Ectodermal cell (in vitro differentiated cells): ENCODE measurements around the gene RPRD2.

Experiments used
- H3K27ac ChIP-seq: 2 replicates; pipeline ENCODE4 v1.7.0; 2013; ENCODE audit warnings: mild to moderate bottlenecking, low read depth, low read length; ENCODE audit not compliant: insufficient read depth, poor library complexity, severe bottlenecking
- H3K27me3 ChIP-seq: 2 replicates; pipeline ENCODE4 v1.7.0; 2013; ENCODE audit warnings: mild to moderate bottlenecking, low read length; ENCODE audit not compliant: insufficient read depth, control insufficient read depth, poor library complexity, severe bottlenecking
- H3K36me3 ChIP-seq: one replicate; pipeline ENCODE4 v1.7.0; 2013; ENCODE audit warnings: low read length; ENCODE audit not compliant: control insufficient read depth, insufficient read depth
- H3K4me1 ChIP-seq: one replicate; pipeline ENCODE4 v1.7.0; 2013; ENCODE audit warnings: low read length; ENCODE audit not compliant: control insufficient read depth, insufficient read depth
- H3K4me3 ChIP-seq: 2 replicates; pipeline ENCODE4 v1.7.0; 2013; ENCODE audit warnings: low read depth, low read length, control low read depth; ENCODE audit not compliant: insufficient read depth
- H3K9me3 ChIP-seq: 2 replicates; pipeline ENCODE4 v1.7.0; 2013; ENCODE audit warnings: mild to moderate bottlenecking, low read length, moderate library complexity; ENCODE audit not compliant: control insufficient read depth
- WGBS, 2 experiments: methylation state at CpG; one replicate each; pipeline ENCODE4 v1.1.7; 2013; ENCODE audit warnings: missing lambda C conversion rate in 2 of 2; 5-methylcytosine and 5-hydroxymethylcytosine counted together

Gene RPRD2

DNA sequence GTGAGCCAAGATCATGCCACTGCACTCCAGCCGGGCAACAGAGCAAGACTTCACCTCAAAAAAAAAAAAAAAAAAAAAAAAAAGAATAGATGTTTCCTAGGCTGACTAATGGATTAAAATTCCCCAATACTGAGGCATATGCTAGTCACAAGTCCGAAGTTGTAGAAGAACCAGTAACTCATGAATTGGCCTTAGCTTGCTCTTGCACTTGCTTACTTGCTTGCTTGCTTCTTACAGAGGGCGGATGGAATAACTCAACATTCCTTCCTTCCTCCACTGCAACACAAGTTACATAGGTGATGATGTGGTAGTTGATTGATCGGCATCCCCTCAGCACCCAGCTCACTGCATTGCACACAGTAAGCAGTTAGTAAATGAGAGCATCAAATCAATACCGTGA lies 120.5 kb downstream of the RPRD2 start:
- 78 to 90% methylated on average over 4 of the region's 5 CpGs for WGBS, 2 experiments

DNA sequence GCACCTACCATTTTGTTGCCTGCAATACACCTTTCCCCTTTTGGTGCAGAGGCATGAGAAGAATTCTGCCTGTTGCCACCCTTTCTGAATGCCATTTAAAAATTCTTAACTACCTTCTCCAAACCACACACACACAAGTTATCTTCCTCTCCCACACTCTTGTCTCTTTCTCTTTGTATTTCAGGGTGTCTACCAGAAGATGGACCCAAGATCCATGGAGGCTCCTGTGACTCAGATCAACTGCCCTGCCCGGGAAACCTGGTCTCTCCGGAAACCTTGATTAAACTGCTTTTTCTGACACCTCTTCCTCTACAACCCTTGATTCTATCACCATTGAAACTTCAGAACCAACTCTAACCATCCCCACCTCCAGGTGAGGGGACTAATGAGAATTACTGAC lies 120.9 kb downstream of the RPRD2 start:
- no peaks in the 10 kb centered on the region for H3K9me3 ChIP-seq
- no peak overlapping the region for H3K27ac ChIP-seq
- 59 to 71% methylated on average over 2 of the region's 2 CpGs for WGBS, 2 experiments
- peaks cover 1% of the 10 kb centered on the region for H3K36me3 ChIP-seq
- H3K4me1 ChIP-seq, result no peaks in the 10 kb centered on the region
- no peak overlapping the region for H3K4me3 ChIP-seq
- H3K27me3 ChIP-seq, result no peaks in the 10 kb centered on the region

More for the DNA sequence above, 120.5 kb downstream of the RPRD2 start:
- Histone ChIP-seq H3K27ac (no peak overlapping the region), H3K4me1 (no peaks in the 10 kb centered on the region), H3K4me3 (no peak overlapping the region), H3K27me3 (no peaks in the 10 kb centered on the region), H3K9me3 (no peaks in the 10 kb centered on the region), H3K36me3 (no peaks in the 10 kb centered on the region)

DNA sequence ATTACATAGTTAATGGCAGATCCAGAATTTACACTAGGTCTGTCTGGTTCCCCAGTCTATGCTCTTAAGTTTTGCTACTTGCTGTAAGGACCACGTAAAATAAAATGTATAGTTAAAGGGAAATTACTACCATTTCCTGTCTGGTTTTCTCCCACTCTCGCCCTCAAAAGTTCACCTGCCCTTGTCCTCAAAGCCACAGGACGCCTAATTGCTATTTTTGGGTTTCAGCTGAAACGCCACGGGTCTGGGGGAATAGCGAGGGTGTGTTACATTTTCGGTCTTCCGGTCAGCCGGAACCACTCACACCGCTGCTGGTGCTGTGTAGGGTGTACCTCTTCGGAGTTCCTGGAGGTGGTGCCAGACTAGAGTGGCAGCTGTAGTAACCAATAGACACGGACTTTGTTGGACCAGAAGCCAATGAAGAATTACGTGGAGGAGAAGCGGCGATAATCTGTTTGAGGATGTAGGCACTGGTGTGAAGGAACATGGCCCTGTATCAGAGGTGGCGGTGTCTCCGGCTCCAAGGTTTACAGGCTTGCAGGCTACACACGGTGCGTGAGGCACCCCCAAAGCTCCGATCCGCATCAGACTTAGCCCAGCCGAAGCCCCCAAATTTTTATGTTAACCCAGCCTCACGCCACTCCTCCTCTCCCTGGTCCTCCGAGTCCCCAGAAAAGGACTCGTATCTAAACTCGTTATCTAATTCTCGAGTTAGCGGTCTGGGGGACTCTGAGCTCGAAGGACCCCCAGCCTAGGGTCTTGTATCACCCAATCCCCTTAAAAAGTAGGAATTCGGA lies 123.2 kb downstream of the RPRD2 start, which contains the start of gene TARS2:
TSS of gene TARS2 (plus strand) at position 454 of the 797 bp plus-strand sequence. CDS start at position 486, 32 bp downstream.
- Histone ChIP-seq H3K27me3 (no peaks in the 10 kb centered on the region), H3K4me3 (peak within 1 kb of the TSS; percentile 62), H3K4me1 (no peaks in the 10 kb centered on the region), H3K9me3 (no peaks in the 10 kb centered on the region), H3K27ac (no peak within 1 kb of the TSS), H3K36me3 (peaks cover 22% of the 10 kb centered on the region)
- 1 to 2% methylated on average over 30 of the region's 30 CpGs for WGBS, 2 experiments

DNA sequence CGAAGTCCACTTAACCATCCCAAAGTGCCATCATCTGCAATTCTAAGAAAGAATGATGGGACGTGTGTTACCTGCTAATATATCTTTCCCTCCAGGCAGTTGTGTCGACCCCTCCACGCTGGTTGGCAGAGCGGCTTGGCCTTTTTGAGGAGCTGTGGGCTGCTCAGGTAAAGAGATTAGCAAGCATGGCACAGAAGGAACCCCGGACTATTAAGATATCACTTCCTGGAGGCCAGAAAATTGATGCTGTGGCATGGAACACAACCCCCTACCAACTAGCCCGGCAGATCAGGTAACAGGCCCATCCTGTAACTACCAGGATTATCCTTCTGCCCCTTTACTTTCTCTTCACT lies 123.8 kb downstream of the RPRD2 start:
- WGBS, 2 experiments, result 9% methylated on average over 7 of the region's 7 CpGs
- Histone ChIP-seq H3K9me3 (no peaks in the 10 kb centered on the region), H3K4me1 (no peaks in the 10 kb centered on the region), H3K27me3 (no peaks in the 10 kb centered on the region), H3K27ac (no peak overlapping the region), H3K36me3 (peaks cover 24% of the 10 kb centered on the region), H3K4me3 (peak overlapping the region; percentile 62)

DNA sequence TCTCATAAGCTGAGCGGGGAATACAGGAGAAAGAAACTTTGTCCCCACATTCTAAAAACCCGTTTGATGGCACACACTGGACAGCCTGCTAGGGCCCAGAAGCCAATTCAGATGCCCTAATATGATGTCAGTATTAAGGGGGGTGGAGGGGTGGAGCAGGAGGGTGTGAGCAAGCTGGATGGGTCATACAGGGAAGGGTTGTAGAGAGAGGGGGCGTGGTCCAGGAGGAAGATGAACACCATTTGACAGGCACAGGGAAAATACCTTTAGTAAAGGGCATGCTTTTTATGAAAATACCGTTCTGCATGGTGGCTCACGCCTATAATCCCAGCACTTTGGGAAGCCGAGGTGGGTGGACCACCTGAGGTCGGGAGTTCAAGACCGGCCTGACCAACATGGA lies 129.2 kb downstream of the RPRD2 start:
- Histone ChIP-seq H3K9me3 (no peaks in the 10 kb centered on the region), H3K36me3 (peaks cover 35% of the 10 kb centered on the region), H3K27me3 (no peaks in the 10 kb centered on the region), H3K27ac (no peak overlapping the region), H3K4me1 (no peaks in the 10 kb centered on the region), H3K4me3 (no peak overlapping the region)
- 96 to 97% methylated on average over 8 of the region's 8 CpGs for WGBS, 2 experiments

DNA sequence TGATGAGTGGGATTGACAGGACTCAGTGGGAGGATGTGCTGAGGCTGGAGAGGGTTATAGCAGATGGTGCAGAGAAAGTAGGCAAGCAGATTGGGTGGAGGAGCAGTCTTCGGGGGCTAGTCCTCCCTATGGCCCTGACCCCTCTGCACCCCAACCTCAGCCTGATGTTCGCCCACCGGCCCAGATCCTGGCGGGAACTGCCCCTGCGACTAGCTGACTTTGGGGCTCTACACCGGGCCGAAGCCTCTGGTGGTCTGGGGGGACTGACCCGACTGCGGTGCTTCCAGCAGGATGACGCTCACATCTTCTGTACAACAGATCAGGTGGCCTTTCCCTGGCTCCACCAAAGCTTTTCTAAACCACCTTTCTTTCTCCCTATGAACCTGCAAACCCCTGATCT lies 134.4 kb downstream of the RPRD2 start:
- H3K4me1 ChIP-seq, result no peaks in the 10 kb centered on the region
- H3K36me3 ChIP-seq, result peaks cover 20% of the 10 kb centered on the region
- H3K9me3 ChIP-seq, result no peaks in the 10 kb centered on the region
- H3K27ac ChIP-seq, result no peak overlapping the region
- H3K27me3 ChIP-seq, result no peaks in the 10 kb centered on the region
- WGBS, 2 experiments, result 92 to 94% methylated on average over 10 of the region's 10 CpGs
- no peak overlapping the region for H3K4me3 ChIP-seq

DNA sequence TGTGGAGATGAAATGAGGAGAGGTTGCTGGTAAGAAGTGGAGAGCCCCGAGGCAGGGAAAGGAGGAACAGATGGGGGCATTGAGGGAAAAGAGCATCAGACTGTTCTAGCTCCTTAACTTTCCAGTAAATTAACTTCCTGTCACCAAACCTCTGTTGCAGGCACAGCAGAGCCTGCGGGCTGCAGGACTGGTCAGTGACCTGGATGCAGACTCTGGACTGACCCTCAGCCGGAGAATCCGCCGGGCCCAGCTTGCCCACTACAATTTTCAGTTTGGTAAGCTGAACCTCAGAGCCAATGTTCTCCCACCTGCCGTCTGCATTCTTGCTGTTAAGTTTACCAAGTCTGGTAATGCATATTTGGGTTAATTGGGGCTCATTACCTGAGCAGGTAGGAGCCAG lies 141.5 kb downstream of the RPRD2 start:
- H3K9me3 ChIP-seq, result no peaks in the 10 kb centered on the region
- H3K36me3 ChIP-seq, result peaks cover 6% of the 10 kb centered on the region
- H3K4me1 ChIP-seq, result peaks cover 13% of the 10 kb centered on the region
- H3K27ac ChIP-seq, result no peak overlapping the region
- 93 to 95% methylated on average over 6 of the region's 6 CpGs for WGBS, 2 experiments
- no peaks in the 10 kb centered on the region for H3K27me3 ChIP-seq
- H3K4me3 ChIP-seq, result no peak overlapping the region

DNA sequence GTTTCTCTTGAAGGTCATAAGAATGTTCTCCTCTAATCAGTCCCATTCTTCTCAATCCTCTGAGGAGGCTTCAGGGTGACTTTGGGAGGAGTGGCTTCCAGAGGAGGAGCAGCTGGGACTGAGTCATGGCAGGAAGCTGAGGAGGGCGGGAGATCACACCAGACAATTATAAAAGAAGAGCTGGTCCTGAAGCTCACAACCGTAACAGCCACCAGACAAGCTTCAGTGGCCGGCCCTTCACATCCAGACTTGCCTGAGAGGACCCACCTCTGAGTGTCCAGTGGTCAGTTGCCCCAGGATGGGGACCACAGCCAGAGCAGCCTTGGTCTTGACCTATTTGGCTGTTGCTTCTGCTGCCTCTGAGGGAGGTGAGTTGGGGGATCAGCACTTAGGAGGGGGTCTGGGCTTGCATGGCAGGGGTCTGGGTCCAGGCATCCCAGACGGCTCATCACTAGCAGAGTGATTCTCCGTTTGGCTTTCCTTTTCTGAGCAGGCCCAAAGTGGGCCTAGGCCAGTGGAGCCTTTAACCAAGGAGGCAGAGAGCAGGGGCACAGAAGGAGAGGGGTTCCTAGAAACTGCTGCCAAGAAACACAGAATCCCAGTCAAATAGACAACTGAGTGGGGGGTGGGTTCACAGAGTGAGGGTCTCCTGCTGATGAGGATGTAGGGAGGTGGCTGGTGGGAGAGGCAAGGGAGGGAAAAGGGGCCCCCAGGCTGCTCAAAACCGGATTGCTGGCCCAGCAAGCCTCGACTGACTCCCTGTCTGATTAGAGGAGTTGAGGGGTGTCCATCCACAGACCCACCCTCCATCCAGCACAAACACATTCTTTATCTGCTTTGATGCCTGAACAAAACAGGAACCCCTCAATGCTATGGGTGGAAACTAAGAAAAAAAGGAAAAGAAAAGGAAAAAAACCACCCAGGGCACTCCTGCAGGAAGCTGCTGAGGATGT lies 144.2 kb downstream of the RPRD2 start, which contains the start of gene ECM1:
TSS of gene ECM1 (plus strand) at position 198 of the 953 bp plus-strand sequence. CDS start at position 299, 101 bp downstream.
- 79 to 84% methylated on average over 7 of the region's 7 CpGs for WGBS, 2 experiments
- Histone ChIP-seq H3K27me3 (no peaks in the 10 kb centered on the region), H3K4me1 (peaks cover 13% of the 10 kb centered on the region), H3K36me3 (peaks cover 6% of the 10 kb centered on the region), H3K27ac (no peak within 1 kb of the TSS), H3K4me3 (no peak within 1 kb of the TSS), H3K9me3 (no peaks in the 10 kb centered on the region)

DNA sequence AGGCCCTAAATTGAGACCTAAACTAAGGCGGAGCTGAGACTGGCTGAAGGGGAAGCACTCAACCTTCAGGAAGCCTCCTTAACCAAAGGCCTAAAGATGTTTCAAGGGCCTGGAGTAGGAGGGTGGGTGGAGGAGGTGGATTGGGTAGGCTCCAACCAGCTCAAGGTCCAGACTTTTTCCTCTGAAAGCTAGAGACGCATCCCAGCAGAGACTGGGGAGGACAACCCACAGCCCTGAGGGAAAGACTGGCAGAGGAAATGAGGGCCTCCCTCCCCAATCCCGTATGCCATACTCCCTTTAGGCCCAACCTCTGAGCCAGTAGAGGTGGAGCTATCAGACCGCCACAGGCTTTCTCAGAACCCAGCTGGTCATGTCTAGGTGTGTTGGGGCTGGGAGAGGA lies 145.0 kb downstream of the RPRD2 start:
- Histone ChIP-seq H3K9me3 (no peaks in the 10 kb centered on the region), H3K4me1 (peaks cover 13% of the 10 kb centered on the region), H3K4me3 (no peak overlapping the region), H3K27ac (no peak overlapping the region), H3K27me3 (no peaks in the 10 kb centered on the region), H3K36me3 (peaks cover 6% of the 10 kb centered on the region)
- whole genome bisulfite sequencing, 2 experiments, result 81 to 85% methylated on average over 4 of the region's 4 CpGs

DNA sequence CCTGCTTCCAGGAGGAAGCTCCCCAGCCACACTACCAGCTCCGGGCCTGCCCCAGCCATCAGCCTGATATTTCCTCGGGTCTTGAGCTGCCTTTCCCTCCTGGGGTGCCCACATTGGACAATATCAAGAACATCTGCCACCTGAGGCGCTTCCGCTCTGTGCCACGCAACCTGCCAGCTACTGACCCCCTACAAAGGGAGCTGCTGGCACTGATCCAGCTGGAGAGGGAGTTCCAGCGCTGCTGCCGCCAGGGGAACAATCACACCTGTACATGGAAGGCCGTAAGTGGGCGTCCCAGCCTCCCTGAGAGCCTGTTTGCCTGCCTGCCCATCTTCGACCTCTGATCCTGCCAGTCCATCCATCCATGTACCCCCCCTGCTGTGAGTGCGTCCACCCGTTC lies 147.6 kb downstream of the RPRD2 start:
- H3K27ac ChIP-seq, result no peak overlapping the region
- H3K9me3 ChIP-seq, result no peaks in the 10 kb centered on the region
- no peaks in the 10 kb centered on the region for H3K36me3 ChIP-seq
- 93 to 94% methylated on average over 12 of the region's 12 CpGs for WGBS, 2 experiments
- peaks cover 10% of the 10 kb centered on the region for H3K4me1 ChIP-seq
- no peak overlapping the region for H3K4me3 ChIP-seq
- no peaks in the 10 kb centered on the region for H3K27me3 ChIP-seq
